HEK293 (cell line): ENCODE results near the gene ANKRD33B.

Experiments
- CTCF ChIP-seq: fragments of 450-650 bp; formaldehyde crosslinking; IDR thresholded peaks from 2 replicates; pipeline ENCODE4 v1.5.1; 2016; ENCODE audit warnings: missing biosample characterization, missing genetic modification characterization
- PBX3 ChIP-seq: sonication (generic); formaldehyde crosslinking; IDR thresholded peaks from 2 replicates; pipeline ENCODE4 v1.8.1; 2022; ENCODE audit warnings: mild to moderate bottlenecking, moderate library complexity, missing genetic modification reagents
- YY1 ChIP-seq: fragments of 450-650 bp; formaldehyde crosslinking; IDR thresholded peaks from 2 replicates; pipeline ENCODE4 v1.5.1; 2018; ENCODE audit warnings: missing biosample characterization, missing genetic modification characterization
- ZNF157 ChIP-seq: fragments of 450-650 bp; formaldehyde crosslinking; IDR thresholded peaks from 2 replicates; pipeline ENCODE4 v1.5.1; 2016; ENCODE audit warnings: missing biosample characterization, missing genetic modification characterization
- ZNF704 ChIP-seq: fragments of 450-650 bp; formaldehyde crosslinking; IDR thresholded peaks from 2 replicates; pipeline ENCODE4 v1.5.1; 2016; ENCODE audit warnings: missing biosample characterization, missing genetic modification characterization

GRCh38 chr5:10673407-10673806, 109.5 kb downstream of the ANKRD33B start:
- TF ChIP-seq ZNF157 (tag by site-specific recombination), result no peak
- TF ChIP-seq CTCF (tag by site-specific recombination), result no peak
- no peak for TF ChIP-seq ZNF704 (tag by site-specific recombination)
- TF ChIP-seq YY1 (tag by site-specific recombination), result no peak
- TF ChIP-seq PBX3 (CRISPR knock-in tag), result no peak
